IMR-90 (cell line): Measurements from ENCODE around the gene NFE2L2. TPM values are rescaled to one million over a fixed set of nuclear protein-coding genes. Genes with fewer than 3 reads are reported as not detected.

Source experiments
- ATAC-seq: fragments of 200-7000 bp; cut with Tn5 transposase; 2 replicates; pipeline ENCODE4 v1.9.1; 2020; ENCODE audit warnings: low read depth, mild to moderate bottlenecking, moderate library complexity
- BruUV-seq: library from RNA; stranded (reverse); fragments of 400-500 nt; replicated peaks from 2 replicates; lab custom pipeline; 2021; lab: Mats Ljungman, UMichigan
- CTCF ChIA-PET: fragments of 300-600 bp; formaldehyde crosslinking; extraction: SDS; loops from one replicate; lab custom pipeline; 2021; ENCODE audit warnings: antibody characterized with exemption; lab: Yijun Ruan, JAX
- POLR2A ChIA-PET: fragments of 300-600 bp; sonication (Branson Sonifier 250); formaldehyde crosslinking; loops from one replicate; lab custom pipeline; 2022; ENCODE audit warnings: antibody characterized with exemption; ENCODE audit not compliant: unreplicated experiment; lab: Charles Lee
- DNase-seq: peaks from one replicate; pipeline ENCODE4 v3.0.0; 2013
- H2AFZ ChIP-seq: replicated peaks from 2 replicates; pipeline ENCODE3; 2013; ENCODE audit warnings: low read length, mild to moderate bottlenecking; ENCODE audit not compliant: poor library complexity
- H2AK5ac ChIP-seq: 2 replicates; pipeline ENCODE4 v1.6.1; 2013; ENCODE audit warnings: low read depth, low read length, inconsistent platforms
- H2AK9ac ChIP-seq: replicated peaks from 2 replicates; pipeline ENCODE3; 2013; ENCODE audit warnings: mild to moderate bottlenecking, low read depth, low read length, moderate library complexity; ENCODE audit not compliant: poor library complexity
- H2BK120ac ChIP-seq: 2 replicates; pipeline ENCODE4 v1.6.1; 2013; ENCODE audit warnings: low read depth, low read length, inconsistent platforms
- H2BK15ac ChIP-seq: 3 replicates; pipeline ENCODE4 v1.6.1; 2013; ENCODE audit warnings: low read depth, low read length, inconsistent platforms
- H2BK20ac ChIP-seq: 2 replicates; pipeline ENCODE4 v1.6.1; 2013; ENCODE audit warnings: low read depth, mild to moderate bottlenecking, inconsistent platforms, low read length, moderate library complexity
- H2BK5ac ChIP-seq: 2 replicates; pipeline ENCODE4 v1.6.1; 2013; ENCODE audit warnings: mild to moderate bottlenecking, low read depth, low read length, inconsistent platforms; ENCODE audit not compliant: poor library complexity, severe bottlenecking
- H3K14ac ChIP-seq: replicated peaks from 2 replicates; pipeline ENCODE4 v1.6.1; 2013; ENCODE audit warnings: low read depth, low read length, inconsistent platforms
- H3K18ac ChIP-seq: 2 replicates; pipeline ENCODE4 v1.6.1; 2013; ENCODE audit warnings: low read depth, low read length, control low read depth
- H3K23ac ChIP-seq: 2 replicates; pipeline ENCODE4 v1.6.1; 2013; ENCODE audit warnings: low read depth, low read length, inconsistent platforms
- H3K27ac ChIP-seq: 2 replicates; pipeline ENCODE4 v1.5.1; 2013; ENCODE audit warnings: mild to moderate bottlenecking, control low read depth, low read length; ENCODE audit not compliant: insufficient read depth
- H3K27me3 ChIP-seq: 2 replicates; pipeline ENCODE4 v1.6.1; 2013; ENCODE audit warnings: low read length; ENCODE audit not compliant: control insufficient read depth, insufficient read depth
- H3K36me3 ChIP-seq: 2 replicates; pipeline ENCODE4 v1.6.1; 2013; ENCODE audit warnings: low read length, mixed read lengths; ENCODE audit not compliant: control insufficient read depth, insufficient read depth
- H3K4ac ChIP-seq: 2 replicates; pipeline ENCODE4 v1.6.1; 2013; ENCODE audit warnings: low read depth, low read length, inconsistent platforms
- H3K4me1 ChIP-seq: 2 replicates; pipeline ENCODE4 v1.6.1; 2013; ENCODE audit warnings: low read length, mixed read lengths; ENCODE audit not compliant: control insufficient read depth, insufficient read depth
- H3K4me2 ChIP-seq: 2 replicates; pipeline ENCODE4 v1.6.1; 2013; ENCODE audit warnings: low read depth, mild to moderate bottlenecking, control low read depth, low read length, moderate library complexity
- H3K4me3 ChIP-seq: 2 replicates; pipeline ENCODE4 v1.5.1; 2013; ENCODE audit warnings: low read depth, mild to moderate bottlenecking, control low read depth, low read length, moderate library complexity; ENCODE audit not compliant: insufficient read depth
- H3K56ac ChIP-seq: 2 replicates; pipeline ENCODE4 v1.6.1; 2013; ENCODE audit warnings: low read length, inconsistent platforms; ENCODE audit not compliant: insufficient read depth; ENCODE audit errors: extremely low read depth
- H3K79me1 ChIP-seq, 2 experiments: 2 replicates each; pipeline ENCODE4 v1.6.1; 2013; ENCODE audit warnings: low read length in 2 of 2, inconsistent platforms in 1 of 2, low read depth in 1 of 2
- H3K9ac ChIP-seq: 2 replicates; pipeline ENCODE4 v1.6.1; 2013; ENCODE audit warnings: low read depth, low read length, control low read depth
- H3K9me1 ChIP-seq: 2 replicates; pipeline ENCODE4 v1.6.1; 2013; ENCODE audit warnings: low read length, inconsistent platforms; ENCODE audit not compliant: insufficient read depth
- H3K9me3 ChIP-seq: 2 replicates; pipeline ENCODE4 v1.6.1; 2013; ENCODE audit warnings: low read length; ENCODE audit not compliant: control insufficient read depth, insufficient read depth
- H4K20me1 ChIP-seq: 2 replicates; pipeline ENCODE4 v1.6.1; 2013; ENCODE audit warnings: low read length, inconsistent platforms; ENCODE audit not compliant: insufficient read depth
- H4K5ac ChIP-seq: 2 replicates; pipeline ENCODE4 v1.6.1; 2013; ENCODE audit warnings: mild to moderate bottlenecking, low read depth, low read length, control low read depth
- H4K8ac ChIP-seq, 2 experiments: 2 replicates each; pipeline ENCODE4 v1.6.1; 2013; ENCODE audit warnings: low read depth in 2 of 2, low read length in 2 of 2, control low read depth in 1 of 2, inconsistent platforms in 1 of 2
- H4K91ac ChIP-seq: 2 replicates; pipeline ENCODE4 v1.6.1; 2013; ENCODE audit warnings: low read depth, low read length, inconsistent platforms; ENCODE audit not compliant: insufficient read depth
- BHLHE40 ChIP-seq: fragments of 150-350 bp; IDR thresholded peaks from 2 replicates; pipeline ENCODE4 v1.6.1; 2016; ENCODE audit warnings: mild to moderate bottlenecking, low read depth, low read length
- CHD1 ChIP-seq: IDR thresholded peaks from 2 replicates; pipeline ENCODE4 v1.6.1; 2012; ENCODE audit warnings: low read depth, low read length, improper control_type of control experiment
- CTCF ChIP-seq: conservative IDR thresholded peaks from 2 replicates; pipeline ENCODE4 v1.5.1; 2012; ENCODE audit warnings: mild to moderate bottlenecking, low read depth, low read length, improper control_type of control experiment
- ELK1 ChIP-seq: fragments of 150-350 bp; IDR thresholded peaks from 2 replicates; pipeline ENCODE4 v1.6.1; 2016; ENCODE audit warnings: low read depth, mild to moderate bottlenecking, low read length, moderate library complexity, borderline replicate concordance
- FOS ChIP-seq: fragments of 150-350 bp; IDR thresholded peaks from 2 replicates; pipeline ENCODE4 v1.6.1; 2016; ENCODE audit warnings: low read depth, low read length
- MAFK ChIP-seq: IDR thresholded peaks from 2 replicates; pipeline ENCODE4 v1.6.1; 2012; ENCODE audit warnings: low read depth, low read length, improper control_type of control experiment
- MAZ ChIP-seq: IDR thresholded peaks from 2 replicates; pipeline ENCODE4 v1.6.1; 2012; ENCODE audit warnings: low read depth, mild to moderate bottlenecking, low read length, improper control_type of control experiment, moderate library complexity, borderline replicate concordance
- NFE2L2 ChIP-seq: fragments of 150-350 bp; IDR thresholded peaks from 2 replicates; pipeline ENCODE4 v1.6.1; 2016; ENCODE audit warnings: low read depth, mild to moderate bottlenecking, low read length
- RCOR1 ChIP-seq: IDR thresholded peaks from 2 replicates; pipeline ENCODE4 v1.6.1; 2012; ENCODE audit warnings: mild to moderate bottlenecking, low read length, improper control_type of control experiment; ENCODE audit not compliant: insufficient replicate concordance
- RFX5 ChIP-seq: IDR thresholded peaks from 2 replicates; pipeline ENCODE4 v1.8.0; 2012; ENCODE audit warnings: low read depth, mild to moderate bottlenecking, low read length, moderate library complexity
- USF2 ChIP-seq: fragments of 150-350 bp; IDR thresholded peaks from 2 replicates; pipeline ENCODE4 v1.6.1; 2017; ENCODE audit warnings: mild to moderate bottlenecking, antibody characterized with exemption, low read length, low read depth
- dilution Hi-C: fragments of 300-500 bp; cut with HindIII; formaldehyde crosslinking; loops from one replicate; pipeline ENCODE4 v1.14.3; 2018; ENCODE audit warnings: low sequenced_read_pairs; ENCODE audit not compliant: unreplicated experiment
- in situ Hi-C: fragments of 300-500 bp; cut with MboI; formaldehyde crosslinking; loops from 3 replicates; pipeline ENCODE4 v1.14.3; 2019; ENCODE audit warnings: low sequenced_read_pairs, inconsistent platforms, mixed read lengths
- intact Hi-C: fragments of 100-400 bp; cut with micrococcal nuclease; formaldehyde crosslinking; loops from 2 replicates; pipeline ENCODE4 v1.10.0; 2022
- polyA plus RNA-seq, 3 experiments: library from polyadenylated mRNA; depleted of rRNA; stranded (reverse); fragments of >200 nt; gene quantifications; 2 replicates each; pipeline ENCODE4 v1.2.3, GENCODE V29; 2012; ENCODE audit warnings: low replicate concordance in 1 of 3
- total RNA-seq: library from RNA; depleted of rRNA; stranded (reverse); fragments of >200 nt; gene quantifications from 2 replicates; pipeline ENCODE4 v1.2.3, GENCODE V29; 2012

Gene NFE2L2
- total and polyA plus RNA-seq, 2 of the 4 experiments (the other 2 are of a cell fraction), result 72.7 to 83.5 TPM

- H4K5ac ChIP-seq, result no peak overlapping the region
- no peak overlapping the region for H2BK120ac ChIP-seq
- peaks cover 12% of the 10 kb centered on the region for H3K4me1 ChIP-seq
- no peak overlapping the region for H3K4ac ChIP-seq
- H2BK15ac ChIP-seq, result no peak overlapping the region
- H3K4me3 ChIP-seq, result no peak overlapping the region
- dilution Hi-C loops (no loop called here), intact Hi-C loops (no loop called here), in situ Hi-C loops (no loop called here)
- no peak overlapping the region for H2BK20ac ChIP-seq
- no peaks in the 10 kb centered on the region for H3K9me3 ChIP-seq
- ChIA-PET POLR2A (no interaction called here), CTCF (interaction anchor here (1.1 kb wide), 1 partner anchor 69 kb away, joined by 3 read pairs; no protein-coding TSS in a partner anchor)
- ATAC-seq (no peak), DNase-seq (no peak)
- no peak overlapping the region for H2AK9ac ChIP-seq
- H3K27me3 ChIP-seq, result no peaks in the 10 kb centered on the region
- H3K56ac ChIP-seq, result no peak overlapping the region
- no peak overlapping the region for H3K14ac ChIP-seq
- no peak overlapping the region for H4K8ac ChIP-seq
- H3K27ac ChIP-seq, result no peak overlapping the region
- H4K20me1 ChIP-seq, result peaks cover 80% of the 10 kb centered on the region
- H3K18ac ChIP-seq, result no peak overlapping the region
- TF ChIP-seq FOS, result no peak
- TF ChIP-seq CHD1, result no peak
- TF ChIP-seq CTCF, result no peak
- TF ChIP-seq MAFK, result no peak
- TF ChIP-seq RFX5, result no peak
- TF ChIP-seq NFE2L2, result no peak
- no peak for TF ChIP-seq USF2
- no peak for TF ChIP-seq MAZ
- no peak for TF ChIP-seq ELK1
- TF ChIP-seq BHLHE40, result no peak
- no peak for TF ChIP-seq RCOR1
- H2AK5ac ChIP-seq, result no peak overlapping the region
- no peak overlapping the region for H3K9ac ChIP-seq
- no peak overlapping the region for H3K23ac ChIP-seq
- no peak overlapping the region for H3K4me2 ChIP-seq
- peaks cover 52% of the 10 kb centered on the region for H3K36me3 ChIP-seq
- no peak overlapping the region for H2AFZ ChIP-seq
- peaks cover 29 to 52% of the 10 kb centered on the region in 2 experiments for H3K79me1 ChIP-seq
- no peak overlapping the region for H4K91ac ChIP-seq
- peaks cover 16% of the 10 kb centered on the region for H3K9me1 ChIP-seq
- BruUV-seq, result no TSS peak
- H2BK5ac ChIP-seq, result no peak overlapping the region
Measured at GRCh38 chr2:177234267-177234666, 30.3 kb downstream of the NFE2L2 start.
